Body of pancreas (tissue), 4 donors: ENCODE data around the gene SLC29A3. TPM values are rescaled to one million over a fixed set of nuclear protein-coding genes. Genes with fewer than 3 reads are reported as not detected.

Source experiments
- ATAC-seq: fragments of 150-250 bp; one replicate; pipeline ENCODE4 v1.9.1; 2016
- DNase-seq, 4 donors: peaks; one replicate each; pipeline ENCODE4 v3.0.0-alpha.2; 2019
- H3K27ac ChIP-seq, 4 donors: fragments of 200-600 bp; sonication (generic); 1 replicate in 3 of 4; 2 replicates in 1 of 4; pipeline versions ENCODE4 v1.5.1 to v1.6.1; 2016 to 2019; ENCODE audit warnings: mild to moderate bottlenecking in 1 of 4, mixed read lengths in 1 of 4, moderate library complexity in 1 of 4
- H3K27me3 ChIP-seq, 2 donors: fragments of 200-600 bp; sonication (generic); one replicate each; pipeline ENCODE4 v1.6.0; 2016; ENCODE audit warnings: mild to moderate bottlenecking in 1 of 2
- H3K36me3 ChIP-seq, 2 donors: fragments of 200-600 bp; sonication (generic); replicated peaks in 1 of 2; 2 replicates each; pipeline ENCODE4 v1.5.1; 2016; ENCODE audit warnings: low read depth in 2 of 2; ENCODE audit not compliant: insufficient read depth in 1 of 2
- H3K4me1 ChIP-seq: fragments of 200-600 bp; sonication (generic); one replicate; pipeline ENCODE4 v1.6.0; 2016
- H3K4me3 ChIP-seq, 2 donors: fragments of 200-600 bp; sonication (generic); 1 replicate in 1 of 2; 2 replicates in 1 of 2; pipeline ENCODE4 v1.5.1; 2016 to 2019
- H3K9me3 ChIP-seq, 3 donors: fragments of 200-600 bp; sonication (generic); 1 replicate in 2 of 3; 2 replicates in 1 of 3; pipeline ENCODE4 v1.5.1; 2016
- CTCF ChIP-seq, 7 experiments: fragments of 450-650 bp in 4 of 7; fragments of 200-600 bp in 3 of 7; sonication (generic) in 3 of 7; IDR thresholded peaks; one replicate each; pipeline ENCODE4 v1.5.1; 2016 to 2019; ENCODE audit warnings: antibody characterized with exemption in 7 of 7
- POLR2A ChIP-seq, 3 donors: fragments of 450-650 bp; IDR thresholded peaks; one replicate each; pipeline ENCODE4 v1.6.1; 2016; ENCODE audit warnings: antibody characterized with exemption in 3 of 3, mild to moderate bottlenecking in 2 of 3
- WGBS, 2 donors: methylation state at CpG; one replicate each; pipeline ENCODE4 v1.1.5; 2017; 5-methylcytosine and 5-hydroxymethylcytosine counted together
- intact Hi-C: fragments of 100-400 bp; cut with DNase I; formaldehyde crosslinking; loops from one replicate; pipeline ENCODE4 v1.15.1; 2023
- total RNA-seq, 2 donors: library from RNA; depleted of rRNA; stranded (reverse); fragments of >200 nt; gene quantifications; one replicate each; pipeline ENCODE4 v1.1.0, GENCODE V29; 2016

The SLC29A3 gene
- total RNA-seq, 2 donors from 2014 or later = 0.99 to 5.2 TPM

- no peak overlapping the region for H3K27ac ChIP-seq
- no peaks in the 10 kb centered on the region for H3K36me3 ChIP-seq
- DNase-seq = no peak
- 60 to 71% methylated on average over 3 of the region's 3 CpGs for WGBS, 2 donors
- TF ChIP-seq POLR2A (IDR thresholded peaks at IDR 0.05) (no peak), CTCF (IDR thresholded peaks at IDR 0.05) (no peak)
- intact Hi-C loops = no loop called here
- no peaks in the 10 kb centered on the region for H3K27me3 ChIP-seq
- H3K9me3 ChIP-seq = no peaks in the 10 kb centered on the region
- no peak for ATAC-seq
- peaks cover 11% of the 10 kb centered on the region for H3K4me1 ChIP-seq
- no peak overlapping the region for H3K4me3 ChIP-seq
These were observed 56.9 kb downstream of the SLC29A3 start for GRCh38 chr10:71375952-71376351.

DNA sequence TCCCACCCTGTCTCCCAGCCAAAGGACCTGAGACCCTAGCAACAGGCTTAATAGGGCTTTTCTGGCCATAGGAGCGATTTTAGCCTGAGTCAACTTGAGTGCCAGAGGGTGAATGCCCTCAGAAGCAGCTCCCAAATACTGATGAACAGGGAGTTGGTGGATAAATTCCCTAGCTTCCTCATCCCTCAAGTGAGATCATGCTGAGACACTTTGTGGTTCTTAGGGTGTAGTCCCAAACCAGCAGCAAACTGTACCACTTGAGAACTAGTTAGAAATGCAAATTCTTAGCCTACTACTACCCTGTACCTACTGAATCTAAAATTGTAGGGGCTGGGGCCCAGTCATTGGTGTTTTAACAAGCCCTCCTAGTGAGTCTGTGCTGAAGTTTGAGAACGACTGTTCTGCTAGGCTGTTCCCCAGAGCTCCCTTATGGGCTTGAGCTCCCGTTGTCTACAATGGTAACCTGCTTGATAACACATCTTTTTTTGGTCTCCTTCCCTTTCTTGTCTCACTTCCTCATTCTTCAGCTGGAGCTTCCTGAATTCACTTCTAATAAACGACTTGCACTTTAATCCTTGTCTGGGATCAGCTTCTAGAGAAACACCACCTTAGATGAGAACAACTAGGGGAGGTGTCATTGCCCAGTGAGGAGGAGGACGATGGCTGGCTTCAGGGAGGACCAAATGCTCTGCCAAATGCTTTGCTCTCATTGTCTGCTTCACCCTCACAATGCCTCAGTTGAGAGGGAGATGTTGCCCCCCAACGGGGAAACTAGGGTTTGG lies 59.5 kb downstream of the SLC29A3 start:
- intact Hi-C loops = no loop called here
- WGBS, 2 donors = 53 to 68% methylated on average over 6 of the region's 6 CpGs
- Histone ChIP-seq H3K27me3 (no peaks in the 10 kb centered on the region), H3K4me1 (peaks cover 11% of the 10 kb centered on the region), H3K9me3 (no peaks in the 10 kb centered on the region), H3K27ac (peak overlapping the region in 1 of 4 donors; percentile 79), H3K36me3 (no peaks in the 10 kb centered on the region), H3K4me3 (no peak overlapping the region)
- TF ChIP-seq POLR2A (IDR thresholded peaks at IDR 0.05) (no peak), CTCF (IDR thresholded peaks at IDR 0.05) (no peak)
- DNase-seq = no peak
- no peak for ATAC-seq

- Histone ChIP-seq H3K9me3 (no peaks in the 10 kb centered on the region), H3K36me3 (no peaks in the 10 kb centered on the region), H3K4me1 (peaks cover 11% of the 10 kb centered on the region), H3K27me3 (no peaks in the 10 kb centered on the region), H3K4me3 (no peak overlapping the region), H3K27ac (peak overlapping the region in 1 of 4 donors; percentile 79)
- WGBS, 2 donors = 58 to 60% methylated on average over 3 of the region's 3 CpGs
- intact Hi-C loops = no loop called here
- no peak for TF ChIP-seq CTCF (IDR thresholded peaks at IDR 0.05)
- TF ChIP-seq POLR2A (IDR thresholded peaks at IDR 0.05) = no peak
- ATAC-seq (no peak), DNase-seq (no peak)
These were observed 60.2 kb downstream of the SLC29A3 start for GRCh38 chr10:71379118-71379766.

DNA sequence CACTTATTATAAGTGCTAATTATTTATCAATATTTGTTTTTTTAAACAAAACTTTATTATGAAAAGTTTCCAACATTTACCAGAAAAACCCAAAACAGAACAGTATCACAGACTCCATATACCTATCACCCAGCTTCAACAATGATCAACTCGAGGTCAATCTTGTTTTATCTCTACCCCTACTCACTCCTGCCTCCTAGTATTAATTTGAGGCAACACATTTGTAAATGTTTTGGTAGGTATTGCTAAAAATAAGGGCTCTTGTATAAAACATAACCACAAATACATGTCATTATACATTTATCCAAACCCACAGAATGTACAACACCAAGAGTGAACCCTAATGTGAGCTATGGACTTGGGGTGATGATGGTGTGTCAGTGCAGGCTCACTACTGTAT lies 61.8 kb downstream of the SLC29A3 start:
- Histone ChIP-seq H3K27me3 (no peaks in the 10 kb centered on the region), H3K4me1 (peaks cover 11% of the 10 kb centered on the region), H3K4me3 (no peak overlapping the region), H3K9me3 (no peaks in the 10 kb centered on the region), H3K27ac (no peak overlapping the region), H3K36me3 (no peaks in the 10 kb centered on the region)
- DNase-seq (no peak), ATAC-seq (no peak)
- intact Hi-C loops = loop anchor here (10.0 kb wide), 1 partner anchor 434 kb away; no protein-coding TSS in a partner anchor
- no peak for TF ChIP-seq CTCF (IDR thresholded peaks at IDR 0.05)
- TF ChIP-seq POLR2A (IDR thresholded peaks at IDR 0.05) = no peak
- WGBS, 2 donors = 19 to 26% methylated on average over 1 of the region's 1 CpG
